Measurements from ENCODE around the gene ZNF750. TPM values are rescaled to one million over a fixed set of nuclear protein-coding genes. Genes with fewer than 3 reads are reported as not detected.

The ZNF750 gene
- total RNA-seq, 4 donors from 2014 or later, result 117 to 353 (median 233) TPM

DNA sequence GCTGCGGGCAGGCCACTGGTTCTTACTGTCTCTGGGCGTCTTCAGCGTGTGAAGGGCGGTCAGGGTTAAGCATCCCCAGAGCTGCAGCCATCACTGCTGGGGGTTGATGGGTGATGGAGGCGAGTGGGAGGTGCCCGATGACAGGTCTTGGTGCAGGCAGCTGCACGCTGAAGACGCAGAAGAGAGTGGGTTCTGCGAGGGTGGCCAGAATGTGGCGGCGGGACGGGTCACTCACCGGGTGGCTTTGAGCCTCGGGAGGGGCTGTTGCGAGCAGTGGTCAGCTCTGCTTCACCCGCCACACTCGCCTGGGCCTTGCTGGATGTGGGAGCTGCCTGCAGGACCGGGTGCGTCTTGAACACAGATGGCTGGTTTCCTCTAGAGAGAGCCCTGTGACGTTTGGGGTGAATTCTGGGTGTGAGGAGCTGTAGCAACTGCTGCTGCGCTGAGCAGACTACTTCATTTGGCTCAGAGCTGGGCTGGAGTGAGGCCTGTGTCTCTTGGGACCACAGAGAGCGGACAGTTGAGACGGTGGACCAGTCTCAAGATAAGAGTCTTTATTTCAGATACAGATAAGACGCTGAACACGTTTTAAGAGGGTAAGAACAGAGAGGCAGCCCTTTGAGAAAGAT, 44.6 kb upstream of the ZNF750 start:
- Histone ChIP-seq H3K36me3 (no peaks in the 10 kb centered on the region), H3K27me3 (no peaks in the 10 kb centered on the region), H3K4me3 (no peak overlapping the region), H3K4me1 (peaks cover 64% of the 10 kb centered on the region), H3K9me3 (no peaks in the 10 kb centered on the region), H3K27ac (no peak overlapping the region)
- TF ChIP-seq, protein P1, sequence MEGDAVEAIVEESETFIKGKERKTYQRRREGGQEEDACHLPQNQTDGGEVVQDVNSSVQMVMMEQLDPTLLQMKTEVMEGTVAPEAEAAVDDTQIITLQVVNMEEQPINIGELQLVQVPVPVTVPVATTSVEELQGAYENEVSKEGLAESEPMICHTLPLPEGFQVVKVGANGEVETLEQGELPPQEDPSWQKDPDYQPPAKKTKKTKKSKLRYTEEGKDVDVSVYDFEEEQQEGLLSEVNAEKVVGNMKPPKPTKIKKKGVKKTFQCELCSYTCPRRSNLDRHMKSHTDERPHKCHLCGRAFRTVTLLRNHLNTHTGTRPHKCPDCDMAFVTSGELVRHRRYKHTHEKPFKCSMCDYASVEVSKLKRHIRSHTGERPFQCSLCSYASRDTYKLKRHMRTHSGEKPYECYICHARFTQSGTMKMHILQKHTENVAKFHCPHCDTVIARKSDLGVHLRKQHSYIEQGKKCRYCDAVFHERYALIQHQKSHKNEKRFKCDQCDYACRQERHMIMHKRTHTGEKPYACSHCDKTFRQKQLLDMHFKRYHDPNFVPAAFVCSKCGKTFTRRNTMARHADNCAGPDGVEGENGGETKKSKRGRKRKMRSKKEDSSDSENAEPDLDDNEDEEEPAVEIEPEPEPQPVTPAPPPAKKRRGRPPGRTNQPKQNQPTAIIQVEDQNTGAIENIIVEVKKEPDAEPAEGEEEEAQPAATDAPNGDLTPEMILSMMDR (IDR thresholded peaks at IDR 0.05), result no peak
- 84% methylated on average over 24 of the region's 25 CpGs for WGBS
- no peak for DNase-seq (ENCODE audit: low spot score in 2 of 2)

DNA sequence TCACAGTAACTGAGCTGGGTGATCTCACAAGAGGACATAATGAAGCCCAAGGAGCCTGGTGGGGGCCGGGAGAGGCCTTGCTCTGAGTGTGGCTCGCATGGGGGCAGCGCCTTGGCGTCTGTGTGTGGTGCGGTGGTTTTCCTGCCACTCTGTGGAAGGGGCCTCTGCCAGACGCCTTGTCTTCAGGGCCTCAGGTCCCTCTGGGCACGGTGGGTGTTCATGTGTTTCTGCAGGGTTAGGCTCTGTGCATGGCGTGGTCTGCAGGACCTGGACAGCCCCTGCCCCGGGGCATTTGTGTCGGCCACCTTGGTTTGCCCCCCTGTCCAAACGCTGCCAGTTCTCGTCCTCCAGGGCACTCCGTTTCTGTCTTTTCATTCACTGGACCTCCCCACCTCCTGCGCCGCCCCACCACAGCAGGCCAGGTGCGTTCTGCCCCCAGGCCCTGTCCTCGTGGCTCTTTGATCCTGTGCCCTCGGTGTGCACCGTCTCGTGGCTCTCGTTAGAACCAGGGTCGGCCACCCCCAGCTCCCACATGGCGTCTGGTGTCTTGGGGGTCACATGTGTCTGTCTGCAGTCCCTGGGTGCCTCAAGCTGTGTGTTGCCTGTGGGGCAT, 43.7 kb upstream of the ZNF750 start:
- Histone ChIP-seq H3K36me3 (no peaks in the 10 kb centered on the region), H3K27ac (peak overlapping the region; percentile 38), H3K4me3 (no peak overlapping the region), H3K4me1 (peaks cover 61% of the 10 kb centered on the region), H3K27me3 (no peaks in the 10 kb centered on the region), H3K9me3 (no peaks in the 10 kb centered on the region)
- TF ChIP-seq POLR2AphosphoS5 (IDR thresholded peaks at IDR 0.05), result no peak
- TF ChIP-seq POLR2A (IDR thresholded peaks at IDR 0.05), result no peak
- TF ChIP-seq, protein P1 (IDR thresholded peaks at IDR 0.05), result no peak
- TF ChIP-seq EP300 (IDR thresholded peaks at IDR 0.05), result no peak
- DNase-seq (ENCODE audit: low spot score in 2 of 2), result no peak
- WGBS, result 84% methylated on average over 21 of the region's 23 CpGs

DNA sequence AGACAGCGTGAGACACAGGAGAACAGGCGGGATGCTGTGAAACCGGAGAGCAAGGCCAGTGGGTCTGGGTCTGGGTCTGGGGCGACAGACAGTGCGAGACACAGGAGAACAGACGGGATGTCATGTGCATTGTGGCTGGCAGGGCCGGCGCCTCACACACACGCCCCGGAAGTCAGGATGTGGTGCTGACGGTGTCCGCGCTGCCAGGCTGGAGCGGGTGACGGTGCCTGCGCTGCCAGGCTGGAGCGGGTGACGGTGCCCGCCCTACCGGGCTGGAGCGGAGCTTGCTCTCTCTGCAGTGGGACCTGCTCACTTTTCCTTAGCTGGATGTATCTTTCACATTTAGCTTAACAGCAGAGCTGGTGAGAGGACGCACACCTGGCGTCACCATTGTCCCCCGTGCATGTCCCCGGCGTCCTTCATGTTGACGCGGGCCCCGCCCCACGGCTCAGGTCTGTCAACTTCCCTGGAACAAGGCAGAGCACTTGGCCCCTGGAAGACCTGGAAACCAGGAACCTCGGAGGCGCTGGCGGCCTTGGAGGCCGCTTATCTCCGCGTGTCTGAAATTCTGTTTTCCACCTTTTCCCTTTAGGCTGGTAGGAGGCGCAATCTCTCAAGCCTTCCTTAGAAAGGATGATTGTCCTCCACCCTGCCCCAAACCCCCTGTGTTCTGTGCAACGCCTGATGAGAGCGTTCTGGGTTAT, 43.0 kb upstream of the ZNF750 start:
- Histone ChIP-seq H3K9me3 (no peaks in the 10 kb centered on the region), H3K4me1 (peaks cover 64% of the 10 kb centered on the region), H3K27me3 (no peaks in the 10 kb centered on the region), H3K27ac (peak overlapping the region; percentile 38), H3K36me3 (no peaks in the 10 kb centered on the region), H3K4me3 (no peak overlapping the region)
- DNase-seq (ENCODE audit: low spot score in 2 of 2), result no peak
- 85% methylated on average over 39 of the region's 39 CpGs for WGBS
- TF ChIP-seq EP300 (IDR thresholded peaks at IDR 0.05), result no peak
- TF ChIP-seq POLR2A (IDR thresholded peaks at IDR 0.05), result no peak

DNA sequence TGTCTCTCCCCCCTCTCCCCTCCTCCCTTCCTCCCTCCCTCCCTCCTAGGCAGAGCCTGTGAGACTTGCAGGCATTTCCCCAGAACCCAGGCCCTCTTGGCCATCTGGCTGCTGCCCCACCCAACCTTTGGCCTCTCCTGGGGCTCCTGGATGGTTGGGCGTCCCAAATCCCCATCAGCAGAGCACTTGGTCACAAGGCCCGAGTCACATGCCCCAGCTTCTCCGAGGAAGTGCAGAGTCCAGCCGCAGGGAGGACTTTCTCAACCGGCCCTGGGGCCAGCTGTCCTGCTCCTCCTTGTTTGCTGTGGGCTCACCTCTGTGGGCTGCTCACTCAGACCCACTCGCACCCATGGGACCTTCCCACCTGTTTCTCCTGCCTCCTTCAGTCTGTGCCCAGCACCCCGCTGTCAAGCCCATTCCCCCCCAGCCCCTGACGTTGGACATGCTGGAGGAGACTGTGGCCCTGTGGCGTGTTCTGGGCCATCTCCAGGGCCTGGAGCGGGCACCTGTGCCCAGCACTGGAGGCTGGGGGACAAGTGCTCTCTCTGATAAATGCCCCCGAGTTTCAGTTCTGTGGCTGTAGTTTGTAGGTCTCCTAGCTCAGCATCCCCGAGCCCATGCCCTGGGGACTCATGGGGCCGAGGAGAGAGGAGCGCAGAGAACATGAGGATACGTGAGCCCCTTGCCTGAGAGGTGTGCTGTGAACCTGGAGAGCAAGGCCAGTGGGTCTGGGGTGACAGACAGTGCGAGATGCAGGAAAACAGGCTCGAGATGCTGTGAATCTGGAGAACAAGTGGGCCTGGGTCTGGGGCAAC, 42.3 kb upstream of the ZNF750 start:
- WGBS, result 69% methylated on average over 17 of the region's 17 CpGs
- H3K36me3 ChIP-seq, result no peaks in the 10 kb centered on the region
- DNase-seq (ENCODE audit: low spot score in 2 of 2), result peak in 1 of 2 donors; percentile 90
- peaks cover 72% of the 10 kb centered on the region for H3K4me1 ChIP-seq
- no peak overlapping the region for H3K4me3 ChIP-seq
- no peaks in the 10 kb centered on the region for H3K9me3 ChIP-seq
- peak overlapping the region; percentile 35 for H3K27ac ChIP-seq
- H3K27me3 ChIP-seq, result no peaks in the 10 kb centered on the region
- TF ChIP-seq POLR2A (IDR thresholded peaks at IDR 0.05) (no peak), POLR2AphosphoS5 (IDR thresholded peaks at IDR 0.05) (no peak), EP300 (IDR thresholded peaks at IDR 0.05) (no peak)
- TF ChIP-seq, protein P1 (IDR thresholded peaks at IDR 0.05), result no peak

DNA sequence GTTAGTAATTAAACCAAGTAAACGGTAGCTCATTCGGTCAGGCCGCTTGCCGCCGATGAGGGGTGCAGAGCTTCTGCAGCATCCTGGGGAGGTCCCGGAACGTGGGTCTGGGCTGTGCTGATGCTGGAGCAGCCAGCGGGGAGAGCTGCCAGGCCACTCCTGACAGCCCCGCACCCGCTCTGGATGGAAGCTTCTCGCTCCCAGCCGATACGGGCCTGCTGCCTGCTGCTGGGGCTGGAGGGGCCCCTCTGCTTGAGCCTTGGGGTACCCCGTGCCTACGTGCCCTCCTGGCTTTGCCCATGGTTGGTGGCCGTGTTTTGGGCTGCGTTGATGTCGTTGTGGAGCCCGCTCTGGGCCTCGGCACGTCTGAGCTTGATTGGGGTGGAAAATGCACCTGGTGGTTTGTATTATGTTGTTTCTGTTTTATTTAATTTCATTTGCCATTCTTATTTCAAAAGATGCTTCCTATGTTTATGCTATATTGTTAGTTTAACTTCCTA, 41.6 kb upstream of the ZNF750 start:
- 83% methylated on average over 19 of the region's 21 CpGs for WGBS
- Histone ChIP-seq H3K4me1 (peaks cover 79% of the 10 kb centered on the region), H3K36me3 (no peaks in the 10 kb centered on the region), H3K27me3 (no peaks in the 10 kb centered on the region), H3K27ac (peak overlapping the region; percentile 35), H3K4me3 (no peak overlapping the region), H3K9me3 (no peaks in the 10 kb centered on the region)
- no peak for DNase-seq (ENCODE audit: low spot score in 2 of 2)
- no peak for TF ChIP-seq POLR2AphosphoS5 (IDR thresholded peaks at IDR 0.05)
- no peak for TF ChIP-seq EP300 (IDR thresholded peaks at IDR 0.05)
- TF ChIP-seq POLR2A (IDR thresholded peaks at IDR 0.05), result no peak
- TF ChIP-seq, protein P1 (IDR thresholded peaks at IDR 0.05), result no peak

Data from suprapubic skin (tissue), 4 donors.